Frontal cortex (tissue), 4 donors: Measurements from ENCODE around the gene HCFC1. TPM values are rescaled to one million over a fixed set of nuclear protein-coding genes. Genes with fewer than 3 reads are reported as not detected.

ENCODE experiments used
- DNase-seq, 2 donors: peaks; one replicate each; pipeline ENCODE4 v3.0.0; 2012; ENCODE audit warnings: low spot score in 2 of 2
- FAIRE-seq: peaks from 2 replicates; lab custom pipeline; 2012; peaks lifted over from hg19 to GRCh38; lab: Jason Lieb, UNC
- total RNA-seq: library from RNA; depleted of rRNA; stranded (reverse); fragments of >200 nt; gene quantifications from one replicate; pipeline ENCODE4 v1.2.3, GENCODE V29; 2014
- donor health status: control.
- donor health status: control.
- donor health status: control.

The HCFC1 gene
- total RNA-seq, 1 donor from 2014 or later = 9.4 TPM

DNA sequence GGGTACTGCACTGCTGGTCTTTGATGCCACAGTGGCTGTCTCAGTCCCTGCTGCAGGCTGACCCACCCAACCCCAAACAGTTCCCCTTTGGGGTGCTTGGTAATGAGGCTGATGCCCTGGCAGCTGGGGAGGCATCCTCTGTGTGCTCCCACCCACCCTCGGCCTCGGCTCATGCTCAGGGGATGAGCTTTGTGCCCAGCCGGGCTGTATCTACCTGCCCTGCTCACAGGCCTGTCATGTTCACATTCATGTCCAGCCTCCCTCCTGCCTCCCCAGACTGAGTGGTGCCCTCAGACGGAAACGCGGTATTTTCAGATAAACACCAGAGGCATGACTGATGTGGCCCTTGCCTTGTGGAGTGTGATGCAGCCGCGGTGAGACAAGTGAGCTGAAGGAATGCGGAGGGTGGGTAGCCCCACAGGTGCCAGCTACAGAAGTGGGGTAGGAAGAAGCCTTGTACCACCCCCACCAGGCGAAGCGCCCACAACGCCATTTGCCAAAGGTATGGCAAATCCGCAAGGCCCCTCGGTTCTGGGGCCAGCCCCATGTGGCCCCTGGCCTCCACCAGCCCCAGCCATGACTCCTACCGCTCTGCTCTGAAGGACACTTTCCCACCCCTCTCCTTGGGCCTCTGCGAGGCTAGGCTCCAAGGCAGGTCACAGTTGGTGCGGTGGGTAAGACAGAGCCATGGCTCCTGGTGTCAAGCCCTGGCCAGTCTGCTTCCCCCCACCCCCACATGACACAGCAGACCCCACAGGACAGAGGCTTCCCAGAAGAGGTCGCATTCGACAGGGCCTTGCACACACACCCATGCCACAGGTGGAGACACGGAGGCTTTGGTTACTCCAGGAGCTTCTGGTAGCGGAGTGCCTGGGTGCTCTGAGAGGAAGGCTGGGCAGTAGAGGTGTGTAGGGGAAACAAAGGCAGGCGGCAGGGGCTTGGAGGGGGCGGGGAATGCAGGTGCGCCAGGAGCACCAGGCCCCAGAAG lies 25.4 kb downstream of the HCFC1 start:
- no peak for FAIRE-seq
- no peak for DNase-seq

DNA sequence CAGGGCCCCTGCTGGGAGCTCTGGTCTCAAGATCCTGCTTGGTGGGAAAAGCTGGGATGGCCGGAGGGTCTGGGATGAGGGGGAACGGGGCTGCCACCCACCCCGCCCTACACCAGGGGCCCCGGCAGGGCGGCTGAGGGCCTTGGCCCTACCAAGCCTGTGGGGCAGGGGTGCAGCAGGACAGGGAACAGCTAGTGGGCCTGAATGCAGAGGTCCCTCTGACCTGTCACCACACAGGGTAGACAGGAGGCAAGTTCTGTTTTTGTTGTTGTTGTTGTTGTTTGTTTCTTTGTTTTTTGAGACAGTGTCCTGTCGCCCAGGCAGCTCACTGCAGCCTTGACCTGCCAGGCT lies 26.8 kb downstream of the HCFC1 start:
- DNase-seq = no peak
- FAIRE-seq = no peak

DNA sequence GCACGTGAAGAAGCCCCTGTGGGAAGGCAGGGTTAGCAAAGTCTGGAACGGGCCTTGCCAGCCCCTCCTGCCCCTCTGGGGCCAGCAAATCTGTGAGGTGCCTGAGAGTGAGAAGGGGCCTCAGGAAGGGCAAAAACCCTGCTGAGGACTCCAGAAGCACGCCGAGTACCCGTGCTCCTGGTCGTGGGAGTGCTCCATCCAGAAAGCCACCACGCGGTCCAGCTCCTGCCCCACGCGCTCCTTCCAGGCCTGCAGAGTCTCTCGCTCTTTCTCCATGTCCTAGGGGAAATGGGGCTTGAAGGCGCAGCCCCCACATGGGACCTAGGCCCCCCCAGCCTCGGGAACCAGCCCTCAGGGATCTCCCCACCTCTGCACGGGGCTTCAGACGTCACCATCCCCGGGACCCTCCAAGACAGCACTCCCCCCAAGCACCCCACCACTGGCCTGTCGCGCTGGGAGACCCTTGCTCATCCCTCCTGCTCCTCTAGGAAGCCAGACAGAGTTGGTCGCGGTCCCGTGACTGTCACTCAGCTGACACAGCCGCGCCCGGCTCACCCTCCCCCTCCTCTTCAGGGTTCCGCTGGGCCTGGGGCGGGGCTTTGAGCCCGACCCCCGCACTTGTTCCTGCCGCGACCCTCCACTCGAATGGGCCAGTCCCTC lies 27.3 kb downstream of the HCFC1 start, which contains the start of gene RENBP:
RENBP (minus strand) TSS at position 504 of the 660 bp plus-strand sequence; CDS start at position 471, 33 bp downstream.
- FAIRE-seq (no peak), DNase-seq (peak in 1 of 2 donors; percentile 55)

DNA sequence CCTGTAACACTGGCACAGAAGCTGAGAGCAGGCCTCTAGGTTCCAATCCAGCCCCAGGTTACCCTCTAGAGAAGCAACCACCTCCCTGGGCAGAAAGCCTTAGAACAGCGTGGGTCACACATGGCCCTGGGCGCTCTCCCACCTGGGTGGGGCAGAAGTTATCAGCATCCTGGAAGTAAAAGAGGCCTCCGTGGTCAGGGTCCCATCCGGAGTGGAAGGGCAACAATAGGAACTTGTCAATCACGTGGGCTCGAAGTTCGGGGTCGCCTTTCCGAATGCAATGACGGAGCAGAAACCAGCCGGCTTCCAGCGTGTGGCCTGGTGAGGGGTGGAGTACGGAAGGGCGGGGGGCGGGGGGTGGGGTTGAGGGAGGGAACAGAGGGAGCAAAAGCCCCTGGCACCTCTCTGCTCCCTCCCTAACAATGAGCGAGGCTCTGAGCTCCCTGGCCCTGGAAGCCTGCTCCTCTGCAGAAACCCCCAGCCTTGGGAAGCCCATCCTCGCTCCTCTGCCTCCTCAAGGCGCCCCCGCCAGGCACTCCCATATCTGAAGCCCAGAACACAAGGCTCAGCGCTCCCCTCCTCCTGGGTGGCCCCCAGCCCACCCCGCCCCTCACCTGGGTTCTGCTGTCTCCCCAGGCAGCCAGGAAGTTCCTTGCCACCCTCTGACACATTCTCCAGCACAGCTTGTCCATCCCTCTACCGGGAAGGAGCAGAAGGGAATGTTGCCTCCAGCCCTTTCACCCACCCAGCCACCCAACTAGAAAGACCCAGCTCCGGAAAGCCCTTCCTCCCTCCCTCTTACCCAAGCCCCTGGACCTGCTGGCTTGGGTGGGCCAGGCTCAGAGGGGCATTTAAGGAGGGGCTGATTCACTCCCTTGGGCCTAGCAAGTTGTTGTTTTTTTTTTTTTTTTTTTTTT lies 30.0 kb downstream of the HCFC1 start:
- DNase-seq = no peak
- no peak for FAIRE-seq

DNA sequence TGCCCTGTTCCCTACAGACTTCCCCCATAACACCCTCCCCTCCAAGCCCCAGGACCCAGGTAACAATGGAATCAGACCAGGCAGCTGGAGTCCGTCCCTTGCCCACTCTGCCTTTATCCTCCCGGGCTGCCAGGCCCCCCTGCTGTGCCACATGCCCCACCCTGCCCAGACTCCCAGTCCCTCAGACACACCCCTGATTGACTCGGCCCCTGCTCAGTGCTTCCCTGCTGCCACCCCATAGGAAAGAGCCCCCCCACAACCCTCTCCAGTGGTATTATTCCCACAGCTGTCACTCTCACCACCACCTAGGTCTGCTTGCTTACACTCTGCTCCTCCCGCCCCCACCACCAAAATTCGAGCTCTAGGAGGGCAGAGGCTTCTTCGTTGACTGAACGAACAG lies 32.0 kb downstream of the HCFC1 start:
- FAIRE-seq (no peak), DNase-seq (no peak)

DNA sequence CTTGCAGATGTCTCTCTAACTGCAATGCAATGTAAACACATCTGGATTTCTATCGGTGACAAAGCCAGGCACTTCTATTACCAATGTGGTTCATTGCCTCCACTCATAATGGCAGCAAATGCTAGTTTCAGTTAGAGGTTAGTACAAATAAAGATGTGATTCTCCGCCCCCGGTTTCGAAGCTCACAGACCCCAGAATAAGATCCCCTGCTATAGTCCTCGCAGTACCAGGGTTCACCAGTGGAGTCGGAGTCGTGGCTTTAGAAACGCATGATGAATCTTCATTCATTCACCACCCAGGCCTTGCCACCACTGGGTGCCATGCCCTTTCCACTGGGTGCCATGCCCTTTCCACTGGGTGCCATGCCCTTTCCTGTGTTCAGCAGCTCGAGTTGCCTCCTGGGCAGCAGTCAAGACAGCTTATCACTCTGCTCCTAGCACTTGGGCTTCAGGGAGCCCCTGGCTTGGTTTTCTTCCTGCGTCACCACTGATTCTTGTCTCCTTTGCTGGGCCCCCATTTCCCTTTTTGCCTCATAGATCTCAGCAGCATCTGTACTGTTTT lies 33.3 kb downstream of the HCFC1 start:
- DNase-seq = no peak
- FAIRE-seq = no peak

DNA sequence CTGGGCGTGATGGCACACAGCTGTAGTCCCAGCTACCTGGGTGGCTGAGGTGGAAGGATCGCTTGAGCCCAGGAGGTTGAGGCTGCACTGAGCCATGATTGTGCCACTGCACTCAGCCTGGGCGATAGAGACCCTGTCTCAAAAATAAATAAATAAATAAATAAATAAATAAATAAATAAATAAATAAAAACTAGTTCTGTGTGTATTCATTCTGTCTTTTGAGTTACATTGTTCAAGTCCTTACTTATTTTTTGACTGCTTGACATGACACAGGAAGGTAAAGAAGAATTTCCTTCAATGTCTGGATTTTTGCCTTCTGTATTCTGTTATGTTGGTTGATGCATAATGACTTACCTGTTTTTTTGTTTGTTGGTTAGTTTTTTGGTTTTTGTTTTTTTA lies 34.6 kb downstream of the HCFC1 start:
- DNase-seq (no peak), FAIRE-seq (no peak)

DNA sequence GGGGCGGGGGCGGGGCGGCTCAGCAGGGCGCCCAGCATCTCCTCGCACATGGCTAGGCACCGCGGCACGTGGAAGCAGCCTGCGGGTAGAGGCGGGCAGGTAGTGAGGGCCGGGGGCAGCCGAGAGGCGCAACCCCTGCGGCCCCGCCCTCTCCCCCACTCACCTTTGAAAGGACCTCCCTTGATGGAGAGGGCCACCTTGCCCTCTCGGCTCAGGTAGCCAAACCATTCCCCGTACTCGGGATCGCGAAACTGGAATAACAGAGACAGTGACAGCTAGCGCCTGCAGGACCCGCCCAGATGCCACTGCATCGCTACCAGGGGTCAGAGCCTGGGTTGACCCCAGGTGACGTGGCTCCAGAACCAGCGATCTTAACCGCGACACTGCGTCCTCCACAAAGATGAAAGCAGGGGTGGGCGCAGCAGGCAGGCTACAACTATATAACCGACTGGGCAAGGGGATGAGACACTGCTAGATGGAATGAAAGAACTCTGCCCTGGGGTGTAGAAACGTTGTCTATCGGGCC lies 36.2 kb downstream of the HCFC1 start:
- DNase-seq = no peak
- no peak for FAIRE-seq

DNA sequence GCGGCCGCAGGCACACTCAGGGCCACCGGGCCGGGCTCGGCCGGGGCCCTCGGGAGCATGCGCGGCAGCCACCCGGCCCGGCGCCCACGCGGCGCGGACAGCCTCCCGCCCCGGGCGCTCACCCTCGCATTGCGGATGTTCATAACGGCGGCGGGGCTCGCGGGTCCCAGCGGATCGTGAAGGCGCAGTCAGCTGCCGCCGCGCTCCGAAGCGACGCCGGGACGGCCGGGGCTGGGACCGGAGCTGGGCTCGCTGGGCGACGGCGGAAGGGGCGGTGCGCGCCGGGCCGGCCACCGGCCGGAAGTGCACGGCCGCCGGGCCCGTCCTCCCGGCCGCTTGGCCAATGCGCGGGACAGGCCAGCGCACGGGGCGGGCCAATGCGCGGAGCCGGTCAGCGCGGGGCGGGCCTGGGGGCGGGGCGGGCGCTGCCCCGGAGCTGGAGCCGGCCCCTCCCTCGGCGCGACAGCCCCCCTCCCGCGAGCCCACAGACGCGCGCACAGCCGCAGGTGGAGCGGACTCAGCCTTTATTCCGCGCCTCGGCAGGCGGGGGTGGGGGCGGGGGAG lies 36.8 kb downstream of the HCFC1 start, which contains the start of gene NAA10:
NAA10 (minus strand) TSS at position 276 of the 564 bp plus-strand sequence; CDS start at position 143, 133 bp downstream.
- FAIRE-seq (no peak), DNase-seq (peak; percentile 91 to 93)

DNA sequence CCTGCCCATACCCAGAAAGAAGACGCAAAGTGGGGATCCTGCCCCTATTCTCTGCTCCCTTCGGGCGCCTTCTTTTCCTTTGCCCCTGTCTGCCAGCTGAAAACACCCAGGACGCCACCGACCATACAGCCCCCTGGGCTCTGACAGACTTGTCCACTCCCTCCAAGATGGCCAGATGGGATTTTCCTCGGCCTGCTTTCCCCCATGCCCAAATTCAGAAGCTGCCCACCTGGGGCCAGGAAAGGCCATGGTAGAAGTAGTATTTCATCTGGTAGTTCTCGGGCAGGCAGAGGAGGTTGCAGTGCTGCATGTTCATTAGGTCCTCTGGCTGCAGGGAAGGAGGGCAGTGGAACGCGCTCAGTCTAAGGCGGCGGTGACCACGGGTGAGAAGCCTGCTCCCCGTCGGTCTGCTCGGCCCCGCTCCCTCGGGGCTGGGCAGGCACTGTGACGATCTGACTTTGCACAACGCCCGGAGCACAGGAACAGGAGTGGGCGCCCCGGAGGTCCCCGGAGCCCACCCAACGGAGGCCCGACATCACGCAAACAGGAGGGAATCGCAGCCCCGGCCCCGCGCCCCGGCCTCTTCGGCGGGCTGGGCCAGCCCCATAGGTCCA lies 37.4 kb downstream of the HCFC1 start:
- FAIRE-seq (no peak), DNase-seq (no peak)

DNA sequence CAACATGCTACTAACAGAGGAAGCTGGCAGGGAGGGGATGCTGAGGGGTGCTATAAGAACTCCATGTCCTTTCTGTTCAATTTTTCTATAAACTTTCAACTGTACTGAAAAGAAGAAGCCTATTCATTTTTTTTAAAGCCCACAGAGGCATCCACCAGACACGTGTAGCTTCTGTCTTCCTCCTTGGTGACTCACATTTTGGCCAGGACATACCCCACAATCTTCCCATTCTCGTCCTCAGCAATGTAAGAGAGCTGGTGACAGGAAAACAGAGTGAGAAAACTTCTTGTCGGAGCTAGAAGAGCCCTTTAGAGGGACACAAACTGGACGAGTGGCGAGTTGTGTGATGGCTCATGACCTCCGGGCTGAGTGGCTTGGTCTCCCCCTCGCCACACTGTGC lies 37.9 kb downstream of the HCFC1 start:
- no peak for FAIRE-seq
- DNase-seq = no peak

DNA sequence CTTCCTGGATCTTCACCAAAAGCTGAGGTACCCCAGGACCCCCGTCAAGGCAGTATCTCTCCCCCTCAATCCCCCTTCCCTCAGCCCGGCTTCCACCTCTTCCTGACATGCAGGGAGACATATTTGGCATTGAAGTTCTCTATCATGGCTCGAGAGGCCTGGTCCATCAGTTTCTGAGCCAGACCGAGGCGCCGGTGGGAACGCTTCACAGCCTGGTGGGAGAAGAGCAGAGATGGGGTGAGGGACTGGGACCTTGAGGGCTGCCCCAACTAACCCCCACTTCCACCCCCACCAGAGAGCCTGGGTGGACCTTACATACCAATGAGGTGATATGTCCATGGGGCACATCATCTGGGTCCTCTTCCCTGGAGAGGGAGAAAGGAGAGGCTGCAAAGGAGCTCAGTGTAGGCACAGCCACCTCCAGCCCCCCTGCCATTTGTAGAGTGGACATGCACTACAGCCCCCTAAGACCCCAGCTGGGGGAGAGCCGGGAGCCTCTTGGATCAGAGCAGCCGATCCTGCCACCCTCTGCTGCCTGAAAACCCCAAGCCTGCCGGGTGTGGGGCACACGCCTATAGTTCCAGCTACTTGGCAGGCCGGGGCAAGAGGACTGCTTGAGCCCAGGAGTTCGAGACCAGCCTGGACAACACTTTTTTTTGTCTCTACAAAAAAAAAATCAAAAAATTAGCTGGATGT lies 39.2 kb downstream of the HCFC1 start:
- DNase-seq = no peak
- no peak for FAIRE-seq

DNA sequence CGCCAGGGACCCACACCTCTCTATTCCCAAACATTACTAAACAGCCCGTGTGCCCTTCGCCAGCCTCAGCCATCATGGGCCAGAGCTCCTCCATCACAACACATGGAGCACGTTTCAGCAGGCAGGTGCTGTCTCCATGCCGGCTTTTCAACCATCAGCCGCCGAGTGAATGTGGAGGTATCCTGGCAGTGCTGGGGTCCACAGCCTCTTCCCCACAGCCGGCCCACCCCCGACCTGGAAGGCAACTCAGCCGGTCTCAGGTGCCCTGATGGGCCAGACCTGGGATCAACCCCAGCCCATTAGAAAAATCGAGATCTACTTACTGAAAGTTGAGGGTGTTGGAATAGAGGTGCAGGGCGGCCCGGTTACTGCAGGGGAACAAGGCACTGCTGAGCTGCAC lies 39.9 kb downstream of the HCFC1 start:
- no peak for DNase-seq
- no peak for FAIRE-seq

DNA sequence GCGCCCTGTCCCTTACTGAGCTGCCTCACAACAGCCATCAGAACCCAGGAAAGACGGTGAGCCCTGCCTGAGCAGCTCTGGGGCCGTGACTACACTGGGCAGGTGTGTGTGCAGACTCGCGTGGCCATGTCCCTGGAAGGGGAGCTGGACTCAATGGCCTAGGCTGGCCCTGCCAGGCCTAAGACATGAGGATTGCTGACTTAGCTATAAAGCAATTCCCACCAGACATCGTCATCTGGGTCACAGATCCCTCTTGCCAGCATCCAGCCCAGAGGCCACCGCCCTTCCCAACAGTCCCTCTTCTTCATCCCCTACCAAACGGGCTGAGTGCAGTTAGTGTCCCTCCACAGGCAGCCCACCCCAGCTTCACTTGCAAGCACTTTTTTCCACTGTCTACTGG lies 40.5 kb downstream of the HCFC1 start:
- DNase-seq = no peak
- FAIRE-seq = no peak

DNA sequence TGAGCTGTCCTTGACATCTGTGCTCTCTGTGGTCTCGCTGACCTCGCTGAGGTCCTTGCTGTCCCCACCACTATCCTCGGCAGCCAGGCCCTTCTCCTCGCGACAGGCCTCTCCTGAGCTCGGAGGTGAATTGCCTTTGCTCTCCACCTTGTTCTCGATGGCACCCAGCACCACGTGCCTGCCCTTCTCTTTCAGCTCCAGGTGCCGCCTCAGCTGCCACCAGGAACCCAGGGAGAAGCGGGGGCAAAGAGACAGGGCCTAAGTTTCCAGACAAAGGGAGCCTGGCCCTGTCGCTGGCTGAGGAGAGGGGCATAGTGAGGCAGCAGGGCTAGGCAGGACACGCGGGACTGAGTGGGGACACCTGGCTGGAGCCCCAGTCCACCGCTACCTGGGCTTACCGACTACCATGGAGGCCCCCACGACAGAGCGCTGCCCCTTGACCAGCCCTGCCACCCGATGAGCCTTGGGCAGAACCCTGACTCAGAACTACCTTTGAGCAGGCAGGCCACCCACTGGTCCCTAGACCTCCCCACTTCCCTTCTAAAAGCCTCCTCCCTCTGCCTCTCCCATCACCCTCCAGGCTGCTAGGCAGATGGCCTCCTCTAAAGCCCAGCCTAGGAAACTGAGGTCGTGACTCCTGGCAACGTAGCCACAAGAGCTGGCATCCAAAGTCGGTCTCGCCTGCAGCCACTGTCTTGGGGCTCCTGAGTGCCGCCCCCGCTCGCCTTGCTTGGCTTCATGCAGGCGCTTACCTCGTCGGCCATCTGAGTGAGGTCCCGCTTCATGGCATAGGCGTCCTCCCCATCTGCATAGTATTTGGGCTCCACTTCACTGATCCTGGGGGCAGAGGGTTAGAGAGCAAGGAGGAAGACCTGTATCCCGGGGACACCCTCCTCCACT lies 41.4 kb downstream of the HCFC1 start:
- FAIRE-seq (no peak), DNase-seq (no peak)

DNA sequence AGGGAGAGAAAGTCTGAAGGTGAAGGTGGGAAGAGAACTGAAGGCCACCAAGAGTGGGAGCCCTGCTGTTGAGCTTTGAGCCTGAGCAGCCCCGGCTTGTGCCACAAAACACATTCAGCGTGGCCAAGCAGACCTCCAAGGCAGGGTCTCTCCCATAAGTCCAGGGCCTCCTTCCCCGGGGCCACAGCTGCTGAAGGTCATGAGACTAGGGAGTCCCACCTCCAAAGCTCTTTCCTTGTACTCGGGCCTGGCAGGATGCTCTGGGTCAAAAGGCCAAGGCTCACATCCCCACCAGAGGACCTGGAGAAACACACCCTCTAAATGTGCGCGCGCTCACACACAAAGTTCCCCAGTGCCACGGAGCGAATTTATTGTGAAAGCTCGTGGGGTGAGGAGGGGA lies 42.0 kb downstream of the HCFC1 start:
- DNase-seq = no peak
- FAIRE-seq = no peak

DNA sequence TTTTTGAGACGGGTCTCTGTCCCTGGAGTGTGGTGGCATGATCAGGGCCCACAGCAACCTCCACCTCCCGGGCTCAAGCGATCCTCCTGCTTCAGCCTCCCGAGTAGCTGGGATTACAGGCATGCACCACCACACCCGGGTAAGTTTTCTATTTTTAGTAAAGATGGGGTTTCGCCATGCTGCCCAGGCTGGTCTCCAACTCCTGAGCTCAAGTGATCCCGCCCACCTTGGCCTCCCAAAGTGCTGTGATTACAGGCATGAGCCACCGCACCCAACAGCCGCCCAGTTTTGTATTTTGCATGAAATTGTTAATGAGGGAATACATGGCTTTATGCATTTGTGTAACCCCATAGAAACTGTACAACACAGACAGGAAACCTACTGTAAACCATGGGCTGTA lies 42.8 kb downstream of the HCFC1 start:
- FAIRE-seq (no peak), DNase-seq (no peak)
